NCI-H187 (cell line): Measurements from ENCODE around the gene ARHGEF37.
"Not testable (repeated sequence)": the region's sequence is repeated elsewhere in the genome, so short reads cannot be mapped to it uniquely, and the experiment has no call there.

ENCODE experiments used
- DNase-seq, 2 experiments: peaks; one replicate each; lab custom pipeline; 2025; lab: John Stamatoyannopoulos, UW

ARHGEF37 gene

GRCh38 chr5:149567226-149567625 is 14.1 kb upstream of the ARHGEF37 start:
- DNase-seq: no peak

- no peak for DNase-seq
Measured at GRCh38 chr5:149572170-149572569, 9.1 kb upstream of the ARHGEF37 start.

- no peak for DNase-seq
Measured at GRCh38 chr5:149572576-149573231, 8.6 kb upstream of the ARHGEF37 start.

GRCh38 chr5:149575131-149575530 is 6.2 kb upstream of the ARHGEF37 start:
- no peak for DNase-seq

GRCh38 chr5:149576021-149576420 is 5.3 kb upstream of the ARHGEF37 start:
- DNase-seq: no peak

- no peak for DNase-seq
Measured at GRCh38 chr5:149578896-149579295, 2.4 kb upstream of the ARHGEF37 start.

- no peak for DNase-seq
Measured at GRCh38 chr5:149580808-149581191, 498 bp upstream of the ARHGEF37 start.

GRCh38 chr5:149581931-149582768 is 852 bp downstream of the ARHGEF37 start:
- no peak for DNase-seq

GRCh38 chr5:149583394-149583793 is 2.1 kb downstream of the ARHGEF37 start:
- DNase-seq: no peak

GRCh38 chr5:149584121-149584520 is 2.8 kb downstream of the ARHGEF37 start:
- no peak for DNase-seq

- no peak for DNase-seq
Measured at GRCh38 chr5:149585910-149586309, 4.6 kb downstream of the ARHGEF37 start.

GRCh38 chr5:149586708-149587318 is 5.5 kb downstream of the ARHGEF37 start:
- no peak for DNase-seq

GRCh38 chr5:149588936-149589335 is 7.6 kb downstream of the ARHGEF37 start:
- DNase-seq: no peak

GRCh38 chr5:149593370-149593769 is 12.1 kb downstream of the ARHGEF37 start:
- no peak for DNase-seq

- no peak for DNase-seq
Measured at GRCh38 chr5:149594206-149594895, 13.1 kb downstream of the ARHGEF37 start.

- DNase-seq: not testable (repeated sequence)
Measured at GRCh38 chr5:149595105-149595504, 13.8 kb downstream of the ARHGEF37 start.

GRCh38 chr5:149596712-149597111 is 15.4 kb downstream of the ARHGEF37 start:
- DNase-seq: no peak

- no peak for DNase-seq
Measured at GRCh38 chr5:149597618-149598017, 16.3 kb downstream of the ARHGEF37 start.

GRCh38 chr5:149598234-149598633 is 16.9 kb downstream of the ARHGEF37 start:
- not testable (repeated sequence) for DNase-seq

GRCh38 chr5:149598966-149599365 is 17.7 kb downstream of the ARHGEF37 start:
- no peak for DNase-seq

- no peak for DNase-seq
Measured at GRCh38 chr5:149599375-149599774, 18.1 kb downstream of the ARHGEF37 start.

GRCh38 chr5:149600932-149601331 is 19.6 kb downstream of the ARHGEF37 start:
- no peak for DNase-seq
